GM19372 (cell line): Measurements from ENCODE around the gene GPR26.
"Not testable (repeated sequence)": the region's sequence is repeated elsewhere in the genome, so short reads cannot be mapped to it uniquely, and the experiment has no call there.

Experiments used
- ATAC-seq: cut with Tn5 transposase; IDR thresholded peaks from one replicate; pipeline ENCODE4 v1.9.1; 2021; ENCODE audit warnings: mild to moderate bottlenecking, low read depth, moderate library complexity; ENCODE audit not compliant: unreplicated experiment

The GPR26 gene

GRCh38 chr10:123704076-123704475 is 37.9 kb downstream of the GPR26 start:
- no peak for ATAC-seq

- no peak for ATAC-seq
Measured at GRCh38 chr10:123704812-123705211, 38.7 kb downstream of the GPR26 start.

GRCh38 chr10:123706236-123706635 is 40.1 kb downstream of the GPR26 start:
- no peak for ATAC-seq

DNA sequence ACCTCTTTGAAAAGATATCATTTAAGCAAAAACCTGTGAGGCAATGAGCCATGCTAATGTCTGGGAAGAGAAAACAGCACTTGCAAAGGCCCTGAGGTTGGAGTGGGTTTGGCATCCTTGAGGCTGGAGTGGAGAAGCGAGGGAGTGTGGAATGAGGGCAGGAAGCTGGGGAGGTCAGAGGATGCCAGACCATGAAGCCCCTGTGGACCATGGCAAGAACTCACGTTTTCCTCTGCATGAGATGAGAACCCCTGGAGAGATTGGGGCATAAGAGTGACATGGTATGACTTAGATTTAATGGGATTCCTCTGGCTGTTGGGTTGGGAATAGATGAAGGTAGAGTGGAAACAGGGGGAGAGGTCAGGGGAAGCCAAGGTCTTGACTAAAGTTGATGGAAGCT is 49.4 kb downstream of the GPR26 start:
- ATAC-seq = no peak

- no peak for ATAC-seq
Measured at GRCh38 chr10:123717336-123717735, 51.2 kb downstream of the GPR26 start.

DNA sequence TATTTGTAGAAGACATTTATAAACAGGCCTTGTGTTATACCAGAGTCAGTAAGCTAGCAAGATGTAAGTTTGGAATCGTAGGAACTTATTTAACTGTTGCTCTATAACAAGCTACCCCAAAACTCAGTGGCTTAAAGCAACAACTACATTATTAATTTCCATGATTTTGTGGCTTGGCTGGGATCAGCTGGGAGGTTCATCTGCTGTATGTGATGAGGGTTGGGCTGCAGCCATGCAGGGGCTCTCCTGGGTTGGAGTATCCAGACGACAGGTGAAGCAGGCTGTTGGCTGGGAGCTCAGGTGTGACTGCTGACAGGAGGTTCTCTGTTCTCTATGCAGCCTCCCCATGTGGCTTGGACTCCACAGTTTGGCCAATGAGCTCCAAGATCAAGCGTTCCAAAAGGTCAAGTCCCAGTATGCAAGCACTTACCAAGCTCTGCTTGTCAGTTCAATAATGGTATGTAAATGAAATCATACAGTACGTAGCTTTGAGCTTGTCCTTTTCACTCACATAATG is 52.4 kb downstream of the GPR26 start:
- no peak for ATAC-seq

DNA sequence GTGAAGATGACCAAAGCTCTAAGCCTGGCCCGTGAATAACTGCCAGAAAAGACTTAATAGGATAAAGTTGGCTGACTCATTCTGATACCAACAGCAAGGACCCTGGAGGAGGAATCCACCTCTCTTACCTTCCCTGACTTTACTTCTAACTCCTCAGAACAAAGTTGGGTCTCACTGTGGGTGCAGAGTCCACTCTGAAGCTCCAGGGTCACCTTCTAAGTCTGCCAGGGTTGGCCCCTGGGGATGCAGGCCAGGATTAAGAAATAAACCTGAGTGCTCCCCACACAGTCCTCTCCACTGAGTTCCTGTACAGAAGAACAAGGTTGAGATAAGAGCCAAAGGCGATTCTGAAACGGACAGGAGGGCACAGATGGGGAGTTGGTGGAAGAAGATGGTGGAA is 54.4 kb downstream of the GPR26 start:
- ATAC-seq = no peak

DNA sequence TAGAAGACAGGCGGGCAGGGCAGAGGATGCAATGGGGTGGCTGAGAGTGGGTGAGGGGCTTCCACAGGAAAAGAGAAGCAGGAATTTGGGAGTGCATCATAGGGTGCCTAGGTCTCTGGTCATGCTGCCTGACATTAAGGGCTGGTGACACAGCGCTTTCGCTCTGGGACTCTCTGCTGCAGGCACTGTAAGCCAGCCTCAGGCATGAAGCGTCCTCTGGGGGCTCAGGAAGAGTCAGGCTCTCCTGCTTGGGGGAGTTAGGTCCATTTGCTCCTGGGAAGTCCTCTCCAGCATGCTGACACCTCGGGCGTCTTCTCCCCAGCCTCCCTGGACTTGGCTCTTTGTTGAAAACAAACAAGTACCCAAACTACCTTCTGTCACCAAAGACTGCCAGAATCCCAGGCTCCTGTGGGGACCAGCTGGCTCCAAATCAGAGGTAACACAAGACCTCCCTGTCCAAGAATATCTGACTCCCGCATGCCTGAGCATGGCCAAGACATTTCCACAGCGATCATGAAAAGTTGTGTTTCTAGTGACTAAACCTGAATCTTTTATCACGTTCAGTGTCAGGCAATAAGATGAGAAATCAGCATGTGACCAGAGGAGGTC is 55.4 kb downstream of the GPR26 start:
- no peak for ATAC-seq

DNA sequence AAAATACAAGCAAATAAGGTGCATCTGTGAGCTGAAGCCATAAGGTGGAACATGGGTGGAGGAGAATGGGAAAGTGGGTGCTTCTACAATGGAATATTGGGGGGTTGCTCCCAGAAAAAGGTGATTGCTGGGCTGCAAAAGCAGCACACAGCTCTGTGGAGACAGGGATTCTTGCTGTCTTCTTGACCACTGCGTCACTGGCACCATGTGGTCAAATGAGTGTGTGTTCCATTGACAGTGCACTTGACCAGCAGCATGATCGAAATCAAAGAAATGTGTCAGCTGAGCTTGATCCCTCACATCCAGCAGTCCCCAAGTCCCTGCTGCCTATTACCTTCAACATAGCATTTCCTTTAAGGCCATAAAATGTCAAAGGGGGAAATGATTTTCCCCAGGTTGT is 56.2 kb downstream of the GPR26 start:
- ATAC-seq = no peak

DNA sequence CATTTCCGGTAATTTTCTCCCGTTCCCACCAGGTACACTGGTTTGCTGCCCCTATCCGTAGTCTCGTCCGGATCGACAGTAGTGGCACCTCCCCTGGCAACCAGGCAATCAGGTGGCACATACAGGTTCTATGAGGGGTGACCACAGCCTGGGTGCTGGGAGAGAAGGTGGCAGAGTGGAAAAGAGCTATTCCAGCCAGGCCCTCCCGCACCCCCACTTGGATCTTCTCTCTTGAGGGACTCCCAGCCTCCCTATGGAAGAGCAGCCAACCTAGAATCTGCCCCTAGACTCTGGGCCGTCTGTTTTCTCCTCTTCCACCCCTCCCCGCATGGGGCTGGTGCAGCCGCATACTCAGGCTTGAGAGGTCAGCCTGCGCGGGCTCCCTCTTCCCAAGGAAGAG is 58.6 kb downstream of the GPR26 start:
- no peak for ATAC-seq

DNA sequence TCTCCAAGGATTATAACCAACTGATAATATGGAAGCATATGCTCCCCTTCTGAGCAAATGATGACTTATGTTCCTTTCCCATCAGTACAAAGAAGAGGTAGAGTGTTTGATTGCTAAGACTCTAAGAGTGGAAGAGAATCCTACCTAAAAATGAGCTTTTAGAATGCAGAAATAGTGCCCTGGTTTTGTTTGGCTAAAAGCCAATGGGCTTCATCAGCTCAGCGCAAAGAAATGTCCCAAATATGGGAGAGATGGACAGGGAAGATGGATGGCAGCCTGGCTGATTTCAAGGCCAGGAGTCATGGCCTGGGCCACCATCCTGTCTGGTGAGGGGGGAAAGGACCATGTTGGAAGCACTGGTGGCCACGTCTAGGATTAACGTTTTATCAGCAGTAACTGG is 60.2 kb downstream of the GPR26 start:
- ATAC-seq = no peak

DNA sequence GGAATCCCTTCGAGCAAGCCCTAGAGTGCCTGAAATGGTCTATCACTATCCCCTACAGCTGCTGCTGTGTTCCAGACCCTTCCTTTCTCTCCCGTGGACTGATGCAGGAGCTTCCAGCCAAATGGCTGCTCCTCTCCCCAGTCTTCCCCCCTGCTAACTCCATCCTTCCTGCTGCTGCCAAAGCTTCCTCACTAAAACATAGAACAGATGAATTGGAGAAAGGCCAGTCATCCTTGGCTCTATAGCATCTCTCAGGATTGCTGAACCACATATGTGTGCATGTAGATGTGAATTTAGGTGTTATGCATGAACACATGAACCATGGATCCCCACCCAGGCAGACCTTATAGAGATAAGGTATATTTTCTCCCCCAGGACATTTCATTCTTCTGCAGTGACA is 60.7 kb downstream of the GPR26 start:
- no peak for ATAC-seq

DNA sequence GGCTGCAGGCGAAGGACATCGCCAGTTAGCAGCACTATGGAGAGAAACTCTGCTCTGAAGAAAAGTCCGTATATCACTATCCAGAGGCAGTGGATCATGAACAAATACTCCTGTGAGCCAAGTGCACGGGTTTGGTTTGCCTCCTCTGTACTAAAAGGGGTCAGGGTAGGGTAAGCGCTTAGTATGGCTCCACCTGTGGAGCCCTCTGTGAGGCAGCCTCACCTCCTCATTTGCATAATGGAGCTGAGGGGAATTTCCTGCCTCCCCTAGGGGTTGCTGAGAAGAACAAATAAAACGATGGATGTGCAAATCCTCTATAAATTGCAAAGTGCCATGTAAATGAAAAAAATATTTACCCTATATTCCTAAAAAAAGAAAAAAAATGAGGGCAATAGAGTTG is 63.4 kb downstream of the GPR26 start:
- ATAC-seq = no peak

DNA sequence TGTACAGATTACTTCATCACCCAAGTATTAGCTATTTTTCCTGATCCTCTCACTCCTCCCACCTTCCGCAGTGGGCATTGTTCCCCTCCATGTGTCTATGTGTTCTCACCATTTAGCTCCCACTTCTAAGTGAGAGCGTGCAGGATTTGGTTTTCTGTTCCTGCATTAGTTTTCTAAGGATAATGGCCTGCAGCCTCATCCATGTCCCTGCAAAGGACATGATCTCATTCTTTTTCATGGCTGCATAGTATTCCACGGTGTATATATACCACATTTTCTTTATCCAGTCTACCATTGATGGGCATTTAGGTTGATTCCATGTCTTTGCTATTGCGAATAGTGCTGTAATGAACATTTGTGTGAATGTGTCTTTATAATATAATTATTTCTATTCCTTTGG is 70.8 kb downstream of the GPR26 start:
- ATAC-seq = not testable (repeated sequence)

DNA sequence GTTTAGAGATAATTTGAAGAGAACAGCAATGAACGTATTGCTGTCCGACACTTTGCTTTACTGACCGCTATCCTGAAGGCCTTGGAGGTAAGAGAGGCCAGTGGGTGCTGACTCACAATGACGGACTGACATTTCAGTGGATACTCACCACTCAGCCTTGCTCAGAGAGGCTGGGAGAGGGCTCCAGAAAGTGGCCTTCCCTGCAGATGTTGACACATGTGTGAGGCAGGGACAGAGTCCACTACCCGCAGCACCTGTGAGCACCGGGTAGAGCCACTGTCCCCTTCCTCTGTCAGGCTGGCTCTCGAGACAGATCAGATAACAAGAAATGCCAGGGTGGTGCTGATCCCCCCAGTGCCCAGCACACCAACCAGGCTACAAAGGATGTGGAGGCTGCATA is 75.0 kb downstream of the GPR26 start:
- ATAC-seq = no peak

GRCh38 chr10:123741711-123742110 is 75.6 kb downstream of the GPR26 start:
- ATAC-seq = no peak

- no peak for ATAC-seq
Measured at GRCh38 chr10:123742751-123743440, 76.7 kb downstream of the GPR26 start.

- ATAC-seq = no peak
Measured at GRCh38 chr10:123743441-123744223, 77.5 kb downstream of the GPR26 start.

GRCh38 chr10:123744224-123744536 is 78.0 kb downstream of the GPR26 start:
- ATAC-seq = no peak
